HL-60 (cell line): ENCODE measurements around the gene AVPR2.

Experiments
- CTCF ChIP-seq: IDR thresholded peaks from one replicate; pipeline ENCODE4 v1.5.1; 2011; ENCODE audit warnings: low read length, control low read depth, inconsistent platforms; ENCODE audit not compliant: insufficient read depth
- TF ChIP-seq, protein P1 (sequence below): IDR thresholded peaks from 2 replicates; pipeline ENCODE4 v1.6.1; 2012; ENCODE audit warnings: low read depth; ENCODE audit not compliant: insufficient replicate concordance

DNA sequence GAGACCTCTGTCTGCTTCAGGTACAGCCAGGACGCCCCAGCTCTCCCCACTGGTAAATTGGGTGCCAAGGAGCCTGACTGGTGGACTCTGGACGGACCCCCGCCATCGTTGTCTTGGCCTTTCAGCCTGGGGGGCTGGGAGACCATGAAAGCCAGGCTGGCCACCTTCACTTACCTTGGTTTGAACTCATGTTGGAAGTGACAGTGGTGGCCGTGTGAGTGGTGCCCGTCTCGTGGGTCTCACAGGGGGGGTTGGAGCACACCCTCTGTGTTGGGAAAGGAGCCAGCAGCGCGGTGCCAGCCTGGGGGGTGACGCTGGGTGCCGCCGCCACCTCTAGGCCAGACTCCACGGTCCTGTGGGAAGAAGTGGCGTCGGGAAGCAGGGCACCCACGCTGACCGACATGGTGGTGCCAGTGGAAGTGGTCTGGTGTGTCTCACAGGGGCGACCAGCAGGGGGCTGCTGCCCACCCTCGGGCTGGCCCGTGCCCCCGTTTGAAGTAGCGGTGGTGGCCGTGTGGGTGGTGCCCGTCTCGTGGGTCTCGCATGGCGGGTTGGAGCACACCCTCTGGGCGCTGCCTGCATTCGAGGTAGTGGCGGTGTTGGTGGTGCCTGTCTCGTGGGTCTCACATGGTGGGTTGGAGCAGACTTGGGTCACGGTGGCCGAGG is 49.6 kb downstream of the AVPR2 start:
- no peak for TF ChIP-seq CTCF
- TF ChIP-seq, protein P1, sequence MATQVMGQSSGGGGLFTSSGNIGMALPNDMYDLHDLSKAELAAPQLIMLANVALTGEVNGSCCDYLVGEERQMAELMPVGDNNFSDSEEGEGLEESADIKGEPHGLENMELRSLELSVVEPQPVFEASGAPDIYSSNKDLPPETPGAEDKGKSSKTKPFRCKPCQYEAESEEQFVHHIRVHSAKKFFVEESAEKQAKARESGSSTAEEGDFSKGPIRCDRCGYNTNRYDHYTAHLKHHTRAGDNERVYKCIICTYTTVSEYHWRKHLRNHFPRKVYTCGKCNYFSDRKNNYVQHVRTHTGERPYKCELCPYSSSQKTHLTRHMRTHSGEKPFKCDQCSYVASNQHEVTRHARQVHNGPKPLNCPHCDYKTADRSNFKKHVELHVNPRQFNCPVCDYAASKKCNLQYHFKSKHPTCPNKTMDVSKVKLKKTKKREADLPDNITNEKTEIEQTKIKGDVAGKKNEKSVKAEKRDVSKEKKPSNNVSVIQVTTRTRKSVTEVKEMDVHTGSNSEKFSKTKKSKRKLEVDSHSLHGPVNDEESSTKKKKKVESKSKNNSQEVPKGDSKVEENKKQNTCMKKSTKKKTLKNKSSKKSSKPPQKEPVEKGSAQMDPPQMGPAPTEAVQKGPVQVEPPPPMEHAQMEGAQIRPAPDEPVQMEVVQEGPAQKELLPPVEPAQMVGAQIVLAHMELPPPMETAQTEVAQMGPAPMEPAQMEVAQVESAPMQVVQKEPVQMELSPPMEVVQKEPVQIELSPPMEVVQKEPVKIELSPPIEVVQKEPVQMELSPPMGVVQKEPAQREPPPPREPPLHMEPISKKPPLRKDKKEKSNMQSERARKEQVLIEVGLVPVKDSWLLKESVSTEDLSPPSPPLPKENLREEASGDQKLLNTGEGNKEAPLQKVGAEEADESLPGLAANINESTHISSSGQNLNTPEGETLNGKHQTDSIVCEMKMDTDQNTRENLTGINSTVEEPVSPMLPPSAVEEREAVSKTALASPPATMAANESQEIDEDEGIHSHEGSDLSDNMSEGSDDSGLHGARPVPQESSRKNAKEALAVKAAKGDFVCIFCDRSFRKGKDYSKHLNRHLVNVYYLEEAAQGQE = no peak
